GM19328 (cell line): ENCODE measurements around the gene OGFOD2.
"Not testable (repeated sequence)": the region's sequence is repeated elsewhere in the genome, so short reads cannot be mapped to it uniquely, and the experiment has no call there.

ENCODE experiments used
- ATAC-seq: cut with Tn5 transposase; IDR thresholded peaks from one replicate; pipeline ENCODE4 v1.9.1; 2021; ENCODE audit warnings: mild to moderate bottlenecking, moderate library complexity; ENCODE audit not compliant: unreplicated experiment

Gene OGFOD2

GRCh38 chr12:122999986-123000420 is 25.0 kb downstream of the OGFOD2 start:
- no peak for ATAC-seq

- ATAC-seq, result no peak
Observed at GRCh38 chr12:123000578-123000977, 25.5 kb downstream of the OGFOD2 start.

GRCh38 chr12:123001464-123001863 is 26.4 kb downstream of the OGFOD2 start:
- no peak for ATAC-seq

- no peak for ATAC-seq
Observed at GRCh38 chr12:123003257-123003656, 28.2 kb downstream of the OGFOD2 start.

- ATAC-seq, result no peak
Observed at GRCh38 chr12:123004287-123004686, 29.2 kb downstream of the OGFOD2 start.

- ATAC-seq, result no peak
Observed at GRCh38 chr12:123005081-123005626, 30.1 kb downstream of the OGFOD2 start.

- no peak for ATAC-seq
Observed at GRCh38 chr12:123006977-123007376, 31.9 kb downstream of the OGFOD2 start.

- ATAC-seq, result no peak
Observed at GRCh38 chr12:123010110-123010509, 35.1 kb downstream of the OGFOD2 start.

- no peak for ATAC-seq
Observed at GRCh38 chr12:123010681-123011080, 35.6 kb downstream of the OGFOD2 start.

- ATAC-seq, result no peak
Observed at GRCh38 chr12:123011701-123012100, 36.7 kb downstream of the OGFOD2 start.

- no peak for ATAC-seq
Observed at GRCh38 chr12:123013185-123014095, 38.4 kb downstream of the OGFOD2 start.

- not testable (repeated sequence) for ATAC-seq
Observed at GRCh38 chr12:123014473-123014872, 39.4 kb downstream of the OGFOD2 start.

- no peak for ATAC-seq
Observed at GRCh38 chr12:123017753-123018152, 42.7 kb downstream of the OGFOD2 start.

GRCh38 chr12:123019841-123020138 is 44.7 kb downstream of the OGFOD2 start:
- ATAC-seq, result no peak

GRCh38 chr12:123021688-123022604 is 46.9 kb downstream of the OGFOD2 start:
- no peak for ATAC-seq

- no peak for ATAC-seq
Observed at GRCh38 chr12:123022846-123023245, 47.8 kb downstream of the OGFOD2 start.

GRCh38 chr12:123024819-123025391 is 49.9 kb downstream of the OGFOD2 start:
- no peak for ATAC-seq

GRCh38 chr12:123026094-123026853 is 51.2 kb downstream of the OGFOD2 start:
- no peak for ATAC-seq

- no peak for ATAC-seq
Observed at GRCh38 chr12:123027726-123028445, 52.8 kb downstream of the OGFOD2 start.

- ATAC-seq, result no peak
Observed at GRCh38 chr12:123028475-123028874, 53.4 kb downstream of the OGFOD2 start.
